Measurements from ENCODE around the gene EML1. TPM values are rescaled to one million over a fixed set of nuclear protein-coding genes. Genes with fewer than 3 reads are reported as not detected.

The EML1 gene
- total RNA-seq, 1 experiment from 2014 or later = 12.0 TPM

- ChIA-PET POLR2A (ENCODE audit: unreplicated experiment) (no interaction called here), CTCF (interaction anchor here (0.6 kb wide), 1 partner anchor 56 kb away, joined by 3 read pairs; no protein-coding TSS in a partner anchor)
- intact Hi-C loops (cut with micrococcal nuclease) = no loop called here
- Histone ChIP-seq H3K4me1 (ENCODE audit: insufficient read depth, low read length) (no peaks in the 10 kb centered on the region), H3K4me3 (ENCODE audit: low read length) (no peak overlapping the region), H3K36me3 (ENCODE audit: low read depth, low read length) (no peaks in the 10 kb centered on the region), H2AFZ (ENCODE audit: low read length) (no peak overlapping the region), H3K27ac (ENCODE audit: low read length) (no peak overlapping the region), H3F3A (ENCODE audit: low read length, unreplicated experiment) (no peaks in the 10 kb centered on the region), H3K4me2 (ENCODE audit: low read length) (no peak overlapping the region), H3K79me2 (ENCODE audit: low read length) (no peaks in the 10 kb centered on the region), H3K27me3 (ENCODE audit: low read length) (no peaks in the 10 kb centered on the region), H3K9ac (ENCODE audit: low read length) (no peak overlapping the region), H4K20me1 (ENCODE audit: low read length) (no peaks in the 10 kb centered on the region), H3K9me2 (replicated peaks; ENCODE audit: low read length) (no peaks in the 10 kb centered on the region), H3K9me3 (ENCODE audit: low read length) (no peaks in the 10 kb centered on the region)
- TF ChIP-seq CTCF (conservative IDR thresholded peaks at IDR 0.05; ENCODE audit: low read depth, low read length) (no peak), EZH2phosphoT487 (IDR thresholded peaks at IDR 0.05; ENCODE audit: borderline replicate concordance, low read length) (no peak), EZH2 (IDR thresholded peaks at IDR 0.05; ENCODE audit: low read length, unreplicated experiment) (no peak)
- BruUV-seq (replicated peaks) = no TSS peak
- ATAC-seq (no peak), DNase-seq (no peak)
Measured at GRCh38 chr14:99952453-99952852, 159.2 kb downstream of the EML1 start.

- ATAC-seq = no peak
- CTCF ChIA-PET = no interaction called here
- no TSS peak for BruUV-seq (replicated peaks)
Measured at GRCh38 chr14:99955826-99956455, 162.7 kb downstream of the EML1 start.

More at GRCh38 chr14:99955826-99956455, 162.7 kb downstream of the EML1 start:
- Histone ChIP-seq H3K4me3 (ENCODE audit: low read length) (no peak overlapping the region), H2AFZ (ENCODE audit: low read length) (no peak overlapping the region), H3K27ac (ENCODE audit: low read length) (no peak overlapping the region), H3K36me3 (ENCODE audit: low read depth, low read length) (no peaks in the 10 kb centered on the region), H3K79me2 (ENCODE audit: low read length) (no peaks in the 10 kb centered on the region), H3K9me3 (ENCODE audit: low read length) (no peaks in the 10 kb centered on the region), H4K20me1 (ENCODE audit: low read length) (no peaks in the 10 kb centered on the region), H3K27me3 (ENCODE audit: low read length) (no peaks in the 10 kb centered on the region), H3K4me2 (ENCODE audit: low read length) (no peak overlapping the region), H3K4me1 (ENCODE audit: insufficient read depth, low read length) (no peaks in the 10 kb centered on the region), H3F3A (ENCODE audit: low read length, unreplicated experiment) (no peaks in the 10 kb centered on the region), H3K9me2 (replicated peaks; ENCODE audit: low read length) (no peaks in the 10 kb centered on the region), H3K9ac (ENCODE audit: low read length) (no peak overlapping the region)
- POLR2A ChIA-PET (ENCODE audit: unreplicated experiment) = no interaction called here
- no peak for DNase-seq
- TF ChIP-seq CTCF (conservative IDR thresholded peaks at IDR 0.05; ENCODE audit: low read depth, low read length) (no peak), EZH2phosphoT487 (IDR thresholded peaks at IDR 0.05; ENCODE audit: borderline replicate concordance, low read length) (no peak), EZH2 (IDR thresholded peaks at IDR 0.05; ENCODE audit: low read length, unreplicated experiment) (no peak)
- intact Hi-C loops (cut with micrococcal nuclease) = no loop called here

All from PC-3 (cell line).